ENCODE results near the gene PCDHA1.
A peak's percentile ranks its signal among the peaks of the same experiment; 100 is the strongest.

Gene PCDHA1

GRCh38 chr5:141050622-141051520 lies 264.9 kb downstream of the PCDHA1 start, which contains the start of gene PCDHB1:
Gene PCDHB1, plus strand, starts transcription at chr5:141051374. Its CDS starts 97 bp downstream, at chr5:141051471.
- H3K4me3 Mint-ChIP-seq: peak within 1 kb of the TSS; percentile 90
- peaks cover 13% of the 10 kb centered on the region for H3K4me1 Mint-ChIP-seq
- H3K27ac Mint-ChIP-seq: no peak within 1 kb of the TSS
- peaks cover 6% of the 10 kb centered on the region for H3K9me3 Mint-ChIP-seq
- no peaks in the 10 kb centered on the region for H3K36me3 Mint-ChIP-seq (ENCODE audit: low read depth)
- peak; percentile 16 for DNase-seq
- no peak for TF ChIP-seq CTCF (IDR thresholded peaks at IDR 0.05)
- peaks cover 58% of the 10 kb centered on the region for H3K27me3 Mint-ChIP-seq (ENCODE audit: low read depth, poor library complexity)

GRCh38 chr5:141051521-141051866 lies 265.6 kb downstream of the PCDHA1 start:
- H3K27me3 Mint-ChIP-seq (ENCODE audit: low read depth, poor library complexity): peaks cover 58% of the 10 kb centered on the region
- no peak overlapping the region for H3K27ac Mint-ChIP-seq
- H3K36me3 Mint-ChIP-seq (ENCODE audit: low read depth): no peaks in the 10 kb centered on the region
- DNase-seq: peak; percentile 24
- peaks cover 6% of the 10 kb centered on the region for H3K9me3 Mint-ChIP-seq
- no peak for TF ChIP-seq CTCF (IDR thresholded peaks at IDR 0.05)
- H3K4me3 Mint-ChIP-seq: peak overlapping the region; percentile 90
- H3K4me1 Mint-ChIP-seq: peaks cover 13% of the 10 kb centered on the region
